Measurements from ENCODE around the gene HINFP. TPM values are rescaled to one million over a fixed set of nuclear protein-coding genes. Genes with fewer than 3 reads are reported as not detected.
A peak's percentile ranks its signal among the peaks of the same experiment; 100 is the strongest.
"Not testable (repeated sequence)": the region's sequence is repeated elsewhere in the genome, so short reads cannot be mapped to it uniquely, and the experiment has no call there.

Gene HINFP
- polyA plus RNA-seq, 1 donor from 2014 or later: 50.0 TPM

DNA sequence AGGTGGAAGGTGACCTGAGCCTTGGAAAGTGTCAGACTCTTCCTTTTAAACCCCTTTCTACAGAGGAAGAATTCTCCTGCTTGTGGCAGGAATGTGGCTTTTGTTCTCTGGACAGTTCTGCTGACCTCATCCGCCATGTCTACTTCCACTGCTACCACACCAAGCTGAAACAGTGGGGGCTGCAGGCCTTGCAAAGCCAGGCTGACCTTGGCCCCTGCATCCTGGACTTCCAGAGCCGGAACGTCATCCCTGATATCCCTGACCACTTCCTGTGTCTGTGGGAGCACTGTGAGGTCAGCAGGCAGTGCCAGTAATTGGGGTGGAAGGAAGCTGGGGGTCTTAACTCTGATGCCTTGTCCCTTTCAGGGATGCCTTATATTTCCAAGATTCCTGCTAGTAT lies 9.3 kb downstream of the HINFP start:
- H3F3A ChIP-seq (ENCODE audit: insufficient read depth, low read length, poor library complexity, severe bottlenecking): no peaks in the 10 kb centered on the region
- no peak overlapping the region for H3K27ac ChIP-seq (ENCODE audit: low read length)
- peaks cover 5% of the 10 kb centered on the region for H3K36me3 ChIP-seq (ENCODE audit: insufficient read depth, low read length)
- H3K9me2 ChIP-seq (ENCODE audit: insufficient read depth, low read length): no peaks in the 10 kb centered on the region
- no peak for TF ChIP-seq POLR2AphosphoS5 (IDR thresholded peaks at IDR 0.05)
- no peaks in the 10 kb centered on the region for H3K9me3 ChIP-seq (ENCODE audit: low read length)
- H3K79me2 ChIP-seq (replicated peaks; ENCODE audit: insufficient read depth, low read length): no peaks in the 10 kb centered on the region
- H3K9ac ChIP-seq (ENCODE audit: low read length): no peak overlapping the region
- no peaks in the 10 kb centered on the region for H4K20me1 ChIP-seq (ENCODE audit: insufficient read depth)
- no peaks in the 10 kb centered on the region for H3K27me3 ChIP-seq (ENCODE audit: insufficient read depth, low read depth, low read length)
- H2AFZ ChIP-seq (ENCODE audit: low read depth, low read length): no peak overlapping the region
- H3K4me3 ChIP-seq (ENCODE audit: low read length): no peak overlapping the region
- H3K4me2 ChIP-seq (ENCODE audit: low read length): no peak overlapping the region

DNA sequence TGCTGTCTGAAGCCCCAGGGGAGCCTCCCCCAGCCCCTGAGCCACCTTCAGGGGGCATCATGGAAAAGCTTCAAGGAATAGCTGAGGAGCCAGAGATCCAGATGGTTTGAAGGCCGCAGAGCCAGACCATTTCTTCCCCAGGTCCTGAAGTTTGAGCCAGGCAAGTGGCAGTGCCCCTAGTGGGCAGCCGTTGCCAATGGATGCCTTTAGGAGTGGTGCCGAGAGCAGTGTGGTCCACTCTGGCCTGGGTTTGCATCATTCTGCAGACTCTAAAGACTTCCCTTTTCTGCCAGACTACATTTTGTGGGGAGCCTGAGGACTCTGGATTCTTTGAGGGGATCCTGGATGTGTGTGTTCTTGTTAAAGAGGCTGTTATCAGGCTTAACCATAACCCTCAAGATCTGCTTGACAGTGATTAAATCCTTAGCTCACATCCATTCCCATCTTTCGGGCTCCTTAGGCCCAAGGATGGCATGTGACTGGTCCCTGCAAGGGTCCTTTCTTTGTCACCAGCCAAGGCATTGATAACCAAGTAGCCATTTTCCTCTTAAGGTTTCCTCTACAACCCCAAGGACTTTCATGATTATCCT lies 13.1 kb downstream of the HINFP start:
- H3K9me3 ChIP-seq (ENCODE audit: low read length): no peaks in the 10 kb centered on the region
- H3F3A ChIP-seq (ENCODE audit: insufficient read depth, low read length, poor library complexity, severe bottlenecking): no peaks in the 10 kb centered on the region
- no peak overlapping the region for H3K27ac ChIP-seq (ENCODE audit: low read length)
- H3K4me3 ChIP-seq (ENCODE audit: low read length): no peak overlapping the region
- no peak overlapping the region for H3K4me2 ChIP-seq (ENCODE audit: low read length)
- no peak overlapping the region for H3K9ac ChIP-seq (ENCODE audit: low read length)
- TF ChIP-seq TAF1 (IDR thresholded peaks at IDR 0.05; ENCODE audit: low read depth): no peak
- TF ChIP-seq EZH2 (IDR thresholded peaks at IDR 0.05; ENCODE audit: borderline replicate concordance, insufficient read depth, low read length, poor library complexity, severe bottlenecking): no peak
- no peak for TF ChIP-seq MXI1 (conservative IDR thresholded peaks at IDR 0.05; ENCODE audit: poor library complexity, severe bottlenecking)
- TF ChIP-seq, protein P1, sequence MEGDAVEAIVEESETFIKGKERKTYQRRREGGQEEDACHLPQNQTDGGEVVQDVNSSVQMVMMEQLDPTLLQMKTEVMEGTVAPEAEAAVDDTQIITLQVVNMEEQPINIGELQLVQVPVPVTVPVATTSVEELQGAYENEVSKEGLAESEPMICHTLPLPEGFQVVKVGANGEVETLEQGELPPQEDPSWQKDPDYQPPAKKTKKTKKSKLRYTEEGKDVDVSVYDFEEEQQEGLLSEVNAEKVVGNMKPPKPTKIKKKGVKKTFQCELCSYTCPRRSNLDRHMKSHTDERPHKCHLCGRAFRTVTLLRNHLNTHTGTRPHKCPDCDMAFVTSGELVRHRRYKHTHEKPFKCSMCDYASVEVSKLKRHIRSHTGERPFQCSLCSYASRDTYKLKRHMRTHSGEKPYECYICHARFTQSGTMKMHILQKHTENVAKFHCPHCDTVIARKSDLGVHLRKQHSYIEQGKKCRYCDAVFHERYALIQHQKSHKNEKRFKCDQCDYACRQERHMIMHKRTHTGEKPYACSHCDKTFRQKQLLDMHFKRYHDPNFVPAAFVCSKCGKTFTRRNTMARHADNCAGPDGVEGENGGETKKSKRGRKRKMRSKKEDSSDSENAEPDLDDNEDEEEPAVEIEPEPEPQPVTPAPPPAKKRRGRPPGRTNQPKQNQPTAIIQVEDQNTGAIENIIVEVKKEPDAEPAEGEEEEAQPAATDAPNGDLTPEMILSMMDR (IDR thresholded peaks at IDR 0.05; ENCODE audit: poor library complexity, severe bottlenecking): peak; percentile 35
- TF ChIP-seq EP300 (conservative IDR thresholded peaks at IDR 0.05; ENCODE audit: poor library complexity, severe bottlenecking): no peak
- TF ChIP-seq POLR2AphosphoS5 (IDR thresholded peaks at IDR 0.05): no peak
- no peaks in the 10 kb centered on the region for H3K79me2 ChIP-seq (replicated peaks; ENCODE audit: insufficient read depth, low read length)
- no peaks in the 10 kb centered on the region for H4K20me1 ChIP-seq (ENCODE audit: insufficient read depth)
- H3K9me2 ChIP-seq (ENCODE audit: insufficient read depth, low read length): no peaks in the 10 kb centered on the region
- peaks cover 5% of the 10 kb centered on the region for H3K36me3 ChIP-seq (ENCODE audit: insufficient read depth, low read length)
- H2AFZ ChIP-seq (ENCODE audit: low read depth, low read length): no peak overlapping the region
- no peaks in the 10 kb centered on the region for H3K27me3 ChIP-seq (ENCODE audit: insufficient read depth, low read depth, low read length)

DNA sequence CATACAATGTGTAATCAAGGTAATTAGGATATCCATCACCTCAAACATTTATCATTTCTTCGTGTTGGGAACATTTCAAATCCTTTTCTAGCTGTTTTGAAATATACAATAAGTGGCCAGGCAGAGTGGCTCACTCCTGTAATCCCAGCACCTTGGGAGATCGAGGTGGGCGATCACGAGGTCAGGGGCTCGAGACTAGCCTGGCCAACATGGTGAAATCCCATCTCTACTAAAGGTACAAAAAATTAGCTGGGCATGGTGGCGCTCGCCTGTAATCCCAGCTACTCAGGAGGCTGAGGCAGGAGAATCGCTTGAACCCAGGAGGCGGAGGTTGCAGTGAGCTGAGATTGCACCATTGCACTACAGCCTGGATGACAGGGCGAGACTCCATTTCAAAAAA lies 17.9 kb downstream of the HINFP start:
- H3K9me2 ChIP-seq (ENCODE audit: insufficient read depth, low read length); H3K9me3 ChIP-seq (ENCODE audit: low read length); H2AFZ ChIP-seq (ENCODE audit: low read depth, low read length); H3F3A ChIP-seq (ENCODE audit: insufficient read depth, low read length, poor library complexity, severe bottlenecking); H3K4me3 ChIP-seq (ENCODE audit: low read length); H3K27me3 ChIP-seq (ENCODE audit: insufficient read depth, low read depth, low read length); H4K20me1 ChIP-seq (ENCODE audit: insufficient read depth); H3K79me2 ChIP-seq (replicated peaks; ENCODE audit: insufficient read depth, low read length); H3K9ac ChIP-seq (ENCODE audit: low read length); H3K4me2 ChIP-seq (ENCODE audit: low read length); H3K27ac ChIP-seq (ENCODE audit: low read length); H3K36me3 ChIP-seq (ENCODE audit: insufficient read depth, low read length): not testable (repeated sequence)

DNA sequence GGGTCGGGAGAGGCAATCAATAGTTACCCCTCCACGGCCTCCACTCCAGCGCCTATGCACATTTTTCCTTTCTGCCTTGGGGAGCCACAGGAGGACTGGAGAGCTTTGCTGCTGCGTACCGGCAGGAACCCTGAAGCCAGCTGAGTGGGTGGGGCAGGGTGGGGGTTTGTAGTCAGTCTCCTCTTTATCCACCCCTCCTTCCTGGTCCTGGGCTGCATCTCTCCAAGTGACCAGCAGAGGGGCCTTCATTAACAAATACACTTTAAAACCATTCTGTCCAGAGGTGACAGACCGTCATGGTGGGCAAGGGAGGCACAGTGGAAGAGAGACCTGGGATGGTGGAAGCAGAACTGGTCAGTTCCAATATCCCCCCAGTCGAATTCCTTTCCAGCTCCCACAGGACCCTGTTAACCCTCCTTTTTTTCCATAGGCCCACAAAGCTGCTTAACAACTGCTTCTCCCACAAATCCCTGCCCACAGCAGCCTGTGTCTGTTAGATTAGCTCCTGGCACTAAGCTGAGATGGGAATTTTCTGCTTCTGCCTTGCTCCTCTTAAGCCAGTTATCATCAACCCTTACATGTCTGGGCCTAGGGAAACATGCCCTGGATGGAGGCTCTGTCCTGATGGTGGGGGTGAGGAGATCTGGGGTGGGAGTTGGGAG lies 23.6 kb downstream of the HINFP start:
- no peak overlapping the region for H3K4me3 ChIP-seq (ENCODE audit: low read length)
- no peaks in the 10 kb centered on the region for H3K36me3 ChIP-seq (ENCODE audit: insufficient read depth, low read length)
- no peak overlapping the region for H3K4me2 ChIP-seq (ENCODE audit: low read length)
- no peak overlapping the region for H2AFZ ChIP-seq (ENCODE audit: low read depth, low read length)
- H3K9me2 ChIP-seq (ENCODE audit: insufficient read depth, low read length): no peaks in the 10 kb centered on the region
- no peak overlapping the region for H3K9ac ChIP-seq (ENCODE audit: low read length)
- peaks cover 25% of the 10 kb centered on the region for H3K27me3 ChIP-seq (ENCODE audit: insufficient read depth, low read depth, low read length)
- TF ChIP-seq SMC3 (conservative IDR thresholded peaks at IDR 0.05; ENCODE audit: poor library complexity) (peak; percentile 57), RAD21 (conservative IDR thresholded peaks at IDR 0.05) (peak; percentile 20), EZH2 (IDR thresholded peaks at IDR 0.05; ENCODE audit: borderline replicate concordance, insufficient read depth, low read length, poor library complexity, severe bottlenecking) (no peak)
- TF ChIP-seq, protein P1 (IDR thresholded peaks at IDR 0.05; ENCODE audit: poor library complexity, severe bottlenecking): peak; percentile 55
- TF ChIP-seq, protein P2, sequence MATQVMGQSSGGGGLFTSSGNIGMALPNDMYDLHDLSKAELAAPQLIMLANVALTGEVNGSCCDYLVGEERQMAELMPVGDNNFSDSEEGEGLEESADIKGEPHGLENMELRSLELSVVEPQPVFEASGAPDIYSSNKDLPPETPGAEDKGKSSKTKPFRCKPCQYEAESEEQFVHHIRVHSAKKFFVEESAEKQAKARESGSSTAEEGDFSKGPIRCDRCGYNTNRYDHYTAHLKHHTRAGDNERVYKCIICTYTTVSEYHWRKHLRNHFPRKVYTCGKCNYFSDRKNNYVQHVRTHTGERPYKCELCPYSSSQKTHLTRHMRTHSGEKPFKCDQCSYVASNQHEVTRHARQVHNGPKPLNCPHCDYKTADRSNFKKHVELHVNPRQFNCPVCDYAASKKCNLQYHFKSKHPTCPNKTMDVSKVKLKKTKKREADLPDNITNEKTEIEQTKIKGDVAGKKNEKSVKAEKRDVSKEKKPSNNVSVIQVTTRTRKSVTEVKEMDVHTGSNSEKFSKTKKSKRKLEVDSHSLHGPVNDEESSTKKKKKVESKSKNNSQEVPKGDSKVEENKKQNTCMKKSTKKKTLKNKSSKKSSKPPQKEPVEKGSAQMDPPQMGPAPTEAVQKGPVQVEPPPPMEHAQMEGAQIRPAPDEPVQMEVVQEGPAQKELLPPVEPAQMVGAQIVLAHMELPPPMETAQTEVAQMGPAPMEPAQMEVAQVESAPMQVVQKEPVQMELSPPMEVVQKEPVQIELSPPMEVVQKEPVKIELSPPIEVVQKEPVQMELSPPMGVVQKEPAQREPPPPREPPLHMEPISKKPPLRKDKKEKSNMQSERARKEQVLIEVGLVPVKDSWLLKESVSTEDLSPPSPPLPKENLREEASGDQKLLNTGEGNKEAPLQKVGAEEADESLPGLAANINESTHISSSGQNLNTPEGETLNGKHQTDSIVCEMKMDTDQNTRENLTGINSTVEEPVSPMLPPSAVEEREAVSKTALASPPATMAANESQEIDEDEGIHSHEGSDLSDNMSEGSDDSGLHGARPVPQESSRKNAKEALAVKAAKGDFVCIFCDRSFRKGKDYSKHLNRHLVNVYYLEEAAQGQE (IDR thresholded peaks at IDR 0.05; ENCODE audit: borderline replicate concordance): no peak
- no peaks in the 10 kb centered on the region for H3F3A ChIP-seq (ENCODE audit: insufficient read depth, low read length, poor library complexity, severe bottlenecking)
- H4K20me1 ChIP-seq (ENCODE audit: insufficient read depth): no peaks in the 10 kb centered on the region
- H3K9me3 ChIP-seq (ENCODE audit: low read length): no peaks in the 10 kb centered on the region
- H3K27ac ChIP-seq (ENCODE audit: low read length): no peak overlapping the region
- no peaks in the 10 kb centered on the region for H3K79me2 ChIP-seq (replicated peaks; ENCODE audit: insufficient read depth, low read length)
